ENCODE measurements around the gene MANSC4. TPM values are rescaled to one million over a fixed set of nuclear protein-coding genes. Genes with fewer than 3 reads are reported as not detected.

The MANSC4 gene
- total and polyA plus RNA-seq, 10 of the 15 experiments (the other 5 are each of a cell fraction or from before 2014, with no cell fraction given), result 0.18 to 0.21 (median 0.19) TPM; not detected in 7

GRCh38 chr12:27818401-27818918 is 38.4 kb upstream of the MANSC4 start:
- Histone ChIP-seq H3K79me2 (ENCODE audit: control insufficient read depth, insufficient read depth, low read length) (no peaks in the 10 kb centered on the region), H3K9me3 (replicated peaks; ENCODE audit: control insufficient read depth, insufficient read depth, low read length) (no peaks in the 10 kb centered on the region), H4K20me1 (ENCODE audit: control insufficient read depth, insufficient read depth) (no peaks in the 10 kb centered on the region; the same call in 1 of the 2 replicates), H3K4me2 (ENCODE audit: control insufficient read depth, insufficient read depth) (no peak overlapping the region), H3K4me3 (no peak overlapping the region), H2AFZ (ENCODE audit: control insufficient read depth, low read depth, low read length) (no peak overlapping the region), H3K4me1 (ENCODE audit: control insufficient read depth, insufficient read depth, low read length) (peaks cover 21% of the 10 kb centered on the region), H3K36me3 (ENCODE audit: control insufficient read depth in 2 of 2, insufficient read depth in 2 of 2, low read length in 1 of 2) (no peaks in the 10 kb centered on the region), H3K27ac (ENCODE audit: control insufficient read depth, insufficient read depth) (no peak overlapping the region), H3K9ac (ENCODE audit: control insufficient read depth, insufficient read depth, low read length) (no peak overlapping the region), H3K27me3 (replicated peaks in 1 of 2; ENCODE audit: control insufficient read depth in 2 of 2, insufficient read depth in 2 of 2, low read length in 1 of 2) (0 out of 4 replicates have a peak, but pooled peaks cover 0 to 2% of the 10 kb centered on the region in 2 experiments)
- no TSS peak for BruUV-seq (replicated peaks)
- ChIA-PET RAD21 (ENCODE audit: unreplicated experiment) (no interaction called here), POLR2A (no interaction called here), SMC1A (ENCODE audit: uncharacterized antibody, unreplicated experiment) (no interaction called here), CTCF (interaction anchor here (5.5 kb wide), 1 partner anchor 84 kb away, joined by 122 read pairs; no protein-coding TSS in a partner anchor)
- 81% methylated on average over 7 of the region's 7 CpGs for WGBS (ENCODE audit: insufficient coverage, insufficient replicate concordance, low lambda C conversion rate, missing lambda C conversion rate)
- in situ Hi-C loops (cut with MboI), result no loop called here
- DNase-seq (ENCODE audit: low read depth, low spot score) (no peak), ATAC-seq (no peak), FAIRE-seq (no peak)
- TF ChIP-seq PAX5 (IDR thresholded peaks at IDR 0.05; ENCODE audit: borderline replicate concordance, low read depth, low read length) (no peak), LARP7 (IDR thresholded peaks at IDR 0.05) (no peak), EED (IDR thresholded peaks at IDR 0.05; ENCODE audit: low read depth) (no peak), KAT2A (conservative IDR thresholded peaks at IDR 0.05; ENCODE audit: control insufficient read depth, low read depth, low read length) (no peak), CBX3 (IDR thresholded peaks at IDR 0.05; ENCODE audit: borderline replicate concordance, low read depth) (no peak), SUZ12 (IDR thresholded peaks at IDR 0.05; ENCODE audit: unreplicated experiment) (no peak), CBFB (IDR thresholded peaks at IDR 0.05; ENCODE audit: low read depth) (no peak)
- TF ChIP-seq, protein P1, sequence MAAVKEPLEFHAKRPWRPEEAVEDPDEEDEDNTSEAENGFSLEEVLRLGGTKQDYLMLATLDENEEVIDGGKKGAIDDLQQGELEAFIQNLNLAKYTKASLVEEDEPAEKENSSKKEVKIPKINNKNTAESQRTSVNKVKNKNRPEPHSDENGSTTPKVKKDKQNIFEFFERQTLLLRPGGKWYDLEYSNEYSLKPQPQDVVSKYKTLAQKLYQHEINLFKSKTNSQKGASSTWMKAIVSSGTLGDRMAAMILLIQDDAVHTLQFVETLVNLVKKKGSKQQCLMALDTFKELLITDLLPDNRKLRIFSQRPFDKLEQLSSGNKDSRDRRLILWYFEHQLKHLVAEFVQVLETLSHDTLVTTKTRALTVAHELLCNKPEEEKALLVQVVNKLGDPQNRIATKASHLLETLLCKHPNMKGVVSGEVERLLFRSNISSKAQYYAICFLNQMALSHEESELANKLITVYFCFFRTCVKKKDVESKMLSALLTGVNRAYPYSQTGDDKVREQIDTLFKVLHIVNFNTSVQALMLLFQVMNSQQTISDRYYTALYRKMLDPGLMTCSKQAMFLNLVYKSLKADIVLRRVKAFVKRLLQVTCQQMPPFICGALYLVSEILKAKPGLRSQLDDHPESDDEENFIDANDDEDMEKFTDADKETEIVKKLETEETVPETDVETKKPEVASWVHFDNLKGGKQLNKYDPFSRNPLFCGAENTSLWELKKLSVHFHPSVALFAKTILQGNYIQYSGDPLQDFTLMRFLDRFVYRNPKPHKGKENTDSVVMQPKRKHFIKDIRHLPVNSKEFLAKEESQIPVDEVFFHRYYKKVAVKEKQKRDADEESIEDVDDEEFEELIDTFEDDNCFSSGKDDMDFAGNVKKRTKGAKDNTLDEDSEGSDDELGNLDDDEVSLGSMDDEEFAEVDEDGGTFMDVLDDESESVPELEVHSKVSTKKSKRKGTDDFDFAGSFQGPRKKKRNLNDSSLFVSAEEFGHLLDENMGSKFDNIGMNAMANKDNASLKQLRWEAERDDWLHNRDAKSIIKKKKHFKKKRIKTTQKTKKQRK (IDR thresholded peaks at IDR 0.05; ENCODE audit: low read depth, low read length), result no peak
- intact Hi-C loops (cut with micrococcal nuclease; ENCODE audit: unreplicated experiment), result no loop called here

Data from GM12878 (cell line).